HEK293 (cell line): ENCODE measurements around the gene TRAPPC4.

ENCODE experiments used
- FEZF1 ChIP-seq: fragments of 450-650 bp; formaldehyde crosslinking; IDR thresholded peaks from 2 replicates; pipeline ENCODE4 v1.5.1; 2016; ENCODE audit warnings: missing biosample characterization, missing genetic modification characterization
- KLF1 ChIP-seq: fragments of 450-650 bp; formaldehyde crosslinking; IDR thresholded peaks from 2 replicates; pipeline ENCODE4 v1.5.1; 2016; ENCODE audit warnings: missing biosample characterization, missing genetic modification characterization
- TCF7L2 ChIP-seq: IDR thresholded peaks from 2 replicates; pipeline ENCODE4 v1.6.1; 2011; ENCODE audit warnings: low read depth, mild to moderate bottlenecking, inconsistent platforms, low read length, moderate library complexity, borderline replicate concordance
- YY2 ChIP-seq: fragments of 450-650 bp; formaldehyde crosslinking; IDR thresholded peaks from 2 replicates; pipeline ENCODE4 v1.5.1; 2016; ENCODE audit warnings: missing biosample characterization, missing genetic modification characterization
- ZBTB20 ChIP-seq: fragments of 450-650 bp; formaldehyde crosslinking; IDR thresholded peaks from 2 replicates; pipeline ENCODE4 v1.5.1; 2016; ENCODE audit warnings: missing biosample characterization, missing genetic modification characterization
- ZNF132 ChIP-seq: fragments of 450-650 bp; formaldehyde crosslinking; IDR thresholded peaks from 2 replicates; pipeline ENCODE4 v1.5.1; 2017; ENCODE audit warnings: missing biosample characterization, missing genetic modification characterization, borderline replicate concordance
- ZNF16 ChIP-seq: fragments of 450-650 bp; formaldehyde crosslinking; IDR thresholded peaks from 2 replicates; pipeline ENCODE4 v1.5.1; 2016; ENCODE audit warnings: low read depth, missing biosample characterization, missing genetic modification characterization
- ZNF335 ChIP-seq: fragments of 450-650 bp; formaldehyde crosslinking; conservative IDR thresholded peaks from 2 replicates; pipeline ENCODE4 v1.5.1; 2016; ENCODE audit warnings: missing biosample characterization, missing genetic modification characterization
- ZNF404 ChIP-seq: fragments of 450-650 bp; formaldehyde crosslinking; IDR thresholded peaks from 2 replicates; pipeline ENCODE4 v1.5.1; 2017; ENCODE audit warnings: missing biosample characterization, missing genetic modification characterization
- ZNF548 ChIP-seq: fragments of 450-650 bp; formaldehyde crosslinking; IDR thresholded peaks from 2 replicates; pipeline ENCODE4 v1.5.1; 2016; ENCODE audit warnings: missing biosample characterization, missing genetic modification characterization
- ZNF626 ChIP-seq: fragments of 450-650 bp; sonication (Bioruptor Pico); formaldehyde crosslinking; IDR thresholded peaks from 2 replicates; pipeline ENCODE4 v1.5.1; 2018; ENCODE audit warnings: missing biosample characterization, missing genetic modification characterization, inconsistent platforms
- ZNF664 ChIP-seq: fragments of 450-650 bp; formaldehyde crosslinking; IDR thresholded peaks from 2 replicates; pipeline ENCODE4 v1.5.1; 2016; ENCODE audit warnings: missing biosample characterization, missing genetic modification characterization
- ZNF677 ChIP-seq: fragments of 450-650 bp; IDR thresholded peaks from 2 replicates; pipeline ENCODE4 v1.5.0; 2018; ENCODE audit warnings: missing biosample characterization, mild to moderate bottlenecking, missing genetic modification characterization, moderate library complexity
- ZNF791 ChIP-seq: fragments of 450-650 bp; formaldehyde crosslinking; IDR thresholded peaks from 2 replicates; pipeline ENCODE4 v1.5.1; 2016; ENCODE audit warnings: missing biosample characterization, missing genetic modification characterization
- TF ChIP-seq, protein P1 (sequence below): fragments of 450-650 bp; formaldehyde crosslinking; IDR thresholded peaks from 2 replicates; pipeline ENCODE4 v1.5.1; 2016; ENCODE audit warnings: missing biosample characterization, missing genetic modification characterization
- TF ChIP-seq, protein P2 (sequence below): fragments of 450-650 bp; formaldehyde crosslinking; IDR thresholded peaks from 2 replicates; pipeline ENCODE4 v1.5.1; 2017; ENCODE audit warnings: missing biosample characterization, mild to moderate bottlenecking, missing genetic modification characterization, moderate library complexity
- TF ChIP-seq, protein P3 (sequence below): fragments of 450-650 bp; formaldehyde crosslinking; IDR thresholded peaks from 2 replicates; pipeline ENCODE4 v1.5.1; 2016; ENCODE audit warnings: missing biosample characterization, missing genetic modification characterization, low read depth
- TF ChIP-seq, protein P4 (sequence below): fragments of 450-650 bp; formaldehyde crosslinking; IDR thresholded peaks from 2 replicates; pipeline ENCODE4 v1.5.1; 2016; ENCODE audit warnings: missing biosample characterization, missing genetic modification characterization
- TF ChIP-seq, protein P5 (sequence below): sonication (generic); formaldehyde crosslinking; IDR thresholded peaks from 2 replicates; pipeline ENCODE4 v1.8.1; 2022; ENCODE audit warnings: mild to moderate bottlenecking, moderate library complexity, missing genetic modification reagents
- TF ChIP-seq, protein P6 (sequence below): fragments of 450-650 bp; formaldehyde crosslinking; IDR thresholded peaks from 2 replicates; pipeline ENCODE4 v1.5.1; 2016; ENCODE audit warnings: missing biosample characterization, missing genetic modification characterization
- TF ChIP-seq, protein P7 (sequence below): fragments of 450-650 bp; formaldehyde crosslinking; IDR thresholded peaks from 2 replicates; pipeline ENCODE4 v1.5.1; 2017; ENCODE audit warnings: missing biosample characterization, missing genetic modification characterization
- TF ChIP-seq, protein P8 (sequence below): fragments of 450-650 bp; formaldehyde crosslinking; IDR thresholded peaks from 2 replicates; pipeline ENCODE4 v1.5.1; 2016; ENCODE audit warnings: missing biosample characterization, missing genetic modification characterization, borderline replicate concordance

TRAPPC4 gene

DNA sequence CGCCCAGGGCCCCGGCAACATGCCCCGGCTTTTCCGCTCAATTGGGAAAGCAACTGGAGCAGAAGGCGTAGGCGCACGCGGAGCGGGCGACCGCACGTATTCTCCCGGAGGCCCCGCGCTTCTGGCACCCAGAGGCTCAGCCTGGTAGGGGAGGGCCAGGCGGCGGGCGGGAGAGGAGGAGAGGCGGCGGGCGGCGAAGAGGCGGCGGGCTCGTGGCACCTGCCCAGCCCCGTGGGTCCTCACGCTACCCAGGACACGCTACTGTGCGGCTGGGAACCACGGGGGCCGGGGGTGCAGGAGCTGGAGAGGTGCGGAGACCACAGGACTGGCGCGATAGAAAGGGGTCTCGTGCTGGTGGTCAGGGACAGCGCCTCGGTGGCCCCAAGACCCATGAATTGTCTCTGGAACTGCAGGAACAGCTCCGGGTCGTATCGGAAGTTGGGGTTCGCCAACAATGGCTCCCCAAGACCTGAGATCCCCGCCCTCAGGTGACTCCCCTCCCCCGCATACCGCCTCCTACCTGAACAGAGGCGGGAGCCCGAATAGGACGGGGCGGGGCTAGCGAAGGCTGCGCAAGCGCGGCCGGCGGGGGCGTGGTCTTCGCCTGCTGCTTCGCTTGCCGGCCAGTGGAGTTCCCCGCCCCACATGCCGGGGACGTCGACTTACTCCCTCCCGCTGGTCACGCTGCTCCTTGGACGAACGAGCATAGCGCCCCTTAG lies 11.9 kb downstream of the TRAPPC4 start, which contains the start of gene SLC37A4 (continued):
- no peak for TF ChIP-seq ZNF16 (tag by site-specific recombination)
- no peak for TF ChIP-seq ZNF677 (tag by site-specific recombination)
- TF ChIP-seq ZNF335 = 0 out of 2 replicates have a peak, but pooled peaks have one; percentile 78
- TF ChIP-seq ZNF626 (tag by site-specific recombination) = no peak
- peak; percentile 23 for TF ChIP-seq KLF1
- TF ChIP-seq TCF7L2 = no peak
- TF ChIP-seq, protein P1, sequence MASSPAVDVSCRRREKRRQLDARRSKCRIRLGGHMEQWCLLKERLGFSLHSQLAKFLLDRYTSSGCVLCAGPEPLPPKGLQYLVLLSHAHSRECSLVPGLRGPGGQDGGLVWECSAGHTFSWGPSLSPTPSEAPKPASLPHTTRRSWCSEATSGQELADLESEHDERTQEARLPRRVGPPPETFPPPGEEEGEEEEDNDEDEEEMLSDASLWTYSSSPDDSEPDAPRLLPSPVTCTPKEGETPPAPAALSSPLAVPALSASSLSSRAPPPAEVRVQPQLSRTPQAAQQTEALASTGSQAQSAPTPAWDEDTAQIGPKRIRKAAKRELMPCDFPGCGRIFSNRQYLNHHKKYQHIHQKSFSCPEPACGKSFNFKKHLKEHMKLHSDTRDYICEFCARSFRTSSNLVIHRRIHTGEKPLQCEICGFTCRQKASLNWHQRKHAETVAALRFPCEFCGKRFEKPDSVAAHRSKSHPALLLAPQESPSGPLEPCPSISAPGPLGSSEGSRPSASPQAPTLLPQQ (tag by site-specific recombination) = peak; percentile 12; the same call in 1 of the 2 replicates
- no peak for TF ChIP-seq ZNF404 (tag by site-specific recombination)
- TF ChIP-seq, protein P2, sequence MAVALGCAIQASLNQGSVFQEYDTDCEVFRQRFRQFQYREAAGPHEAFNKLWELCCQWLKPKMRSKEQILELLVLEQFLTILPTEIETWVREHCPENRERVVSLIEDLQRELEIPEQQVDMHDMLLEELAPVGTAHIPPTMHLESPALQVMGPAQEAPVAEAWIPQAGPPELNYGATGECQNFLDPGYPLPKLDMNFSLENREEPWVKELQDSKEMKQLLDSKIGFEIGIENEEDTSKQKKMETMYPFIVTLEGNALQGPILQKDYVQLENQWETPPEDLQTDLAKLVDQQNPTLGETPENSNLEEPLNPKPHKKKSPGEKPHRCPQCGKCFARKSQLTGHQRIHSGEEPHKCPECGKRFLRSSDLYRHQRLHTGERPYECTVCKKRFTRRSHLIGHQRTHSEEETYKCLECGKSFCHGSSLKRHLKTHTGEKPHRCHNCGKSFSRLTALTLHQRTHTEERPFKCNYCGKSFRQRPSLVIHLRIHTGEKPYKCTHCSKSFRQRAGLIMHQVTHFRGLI (tag by site-specific recombination) = no peak
- no peak; the same call in 1 of the 2 replicates for TF ChIP-seq FEZF1 (tag by site-specific recombination)
- TF ChIP-seq, protein P3, sequence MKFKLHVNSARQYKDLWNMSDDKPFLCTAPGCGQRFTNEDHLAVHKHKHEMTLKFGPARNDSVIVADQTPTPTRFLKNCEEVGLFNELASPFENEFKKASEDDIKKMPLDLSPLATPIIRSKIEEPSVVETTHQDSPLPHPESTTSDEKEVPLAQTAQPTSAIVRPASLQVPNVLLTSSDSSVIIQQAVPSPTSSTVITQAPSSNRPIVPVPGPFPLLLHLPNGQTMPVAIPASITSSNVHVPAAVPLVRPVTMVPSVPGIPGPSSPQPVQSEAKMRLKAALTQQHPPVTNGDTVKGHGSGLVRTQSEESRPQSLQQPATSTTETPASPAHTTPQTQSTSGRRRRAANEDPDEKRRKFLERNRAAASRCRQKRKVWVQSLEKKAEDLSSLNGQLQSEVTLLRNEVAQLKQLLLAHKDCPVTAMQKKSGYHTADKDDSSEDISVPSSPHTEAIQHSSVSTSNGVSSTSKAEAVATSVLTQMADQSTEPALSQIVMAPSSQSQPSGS (tag by site-specific recombination) = no peak
- peak; percentile 98 for TF ChIP-seq ZBTB20 (tag by site-specific recombination)
- TF ChIP-seq, protein P4, sequence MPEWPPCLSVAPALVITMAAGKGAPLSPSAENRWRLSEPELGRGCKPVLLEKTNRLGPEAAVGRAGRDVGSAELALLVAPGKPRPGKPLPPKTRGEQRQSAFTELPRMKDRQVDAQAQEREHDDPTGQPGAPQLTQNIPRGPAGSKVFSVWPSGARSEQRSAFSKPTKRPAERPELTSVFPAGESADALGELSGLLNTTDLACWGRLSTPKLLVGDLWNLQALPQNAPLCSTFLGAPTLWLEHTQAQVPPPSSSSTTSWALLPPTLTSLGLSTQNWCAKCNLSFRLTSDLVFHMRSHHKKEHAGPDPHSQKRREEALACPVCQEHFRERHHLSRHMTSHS (tag by site-specific recombination) = no peak
- TF ChIP-seq, protein P5, sequence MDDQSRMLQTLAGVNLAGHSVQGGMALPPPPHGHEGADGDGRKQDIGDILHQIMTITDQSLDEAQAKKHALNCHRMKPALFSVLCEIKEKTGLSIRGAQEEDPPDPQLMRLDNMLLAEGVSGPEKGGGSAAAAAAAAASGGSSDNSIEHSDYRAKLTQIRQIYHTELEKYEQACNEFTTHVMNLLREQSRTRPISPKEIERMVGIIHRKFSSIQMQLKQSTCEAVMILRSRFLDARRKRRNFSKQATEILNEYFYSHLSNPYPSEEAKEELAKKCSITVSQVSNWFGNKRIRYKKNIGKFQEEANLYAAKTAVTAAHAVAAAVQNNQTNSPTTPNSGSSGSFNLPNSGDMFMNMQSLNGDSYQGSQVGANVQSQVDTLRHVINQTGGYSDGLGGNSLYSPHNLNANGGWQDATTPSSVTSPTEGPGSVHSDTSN (CRISPR knock-in tag) = no peak
- TF ChIP-seq YY2 = no peak
- TF ChIP-seq, protein P6, sequence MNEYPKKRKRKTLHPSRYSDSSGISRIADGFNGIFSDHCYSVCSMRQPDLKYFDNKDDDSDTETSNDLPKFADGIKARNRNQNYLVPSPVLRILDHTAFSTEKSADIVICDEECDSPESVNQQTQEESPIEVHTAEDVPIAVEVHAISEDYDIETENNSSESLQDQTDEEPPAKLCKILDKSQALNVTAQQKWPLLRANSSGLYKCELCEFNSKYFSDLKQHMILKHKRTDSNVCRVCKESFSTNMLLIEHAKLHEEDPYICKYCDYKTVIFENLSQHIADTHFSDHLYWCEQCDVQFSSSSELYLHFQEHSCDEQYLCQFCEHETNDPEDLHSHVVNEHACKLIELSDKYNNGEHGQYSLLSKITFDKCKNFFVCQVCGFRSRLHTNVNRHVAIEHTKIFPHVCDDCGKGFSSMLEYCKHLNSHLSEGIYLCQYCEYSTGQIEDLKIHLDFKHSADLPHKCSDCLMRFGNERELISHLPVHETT (tag by site-specific recombination) = no peak
- TF ChIP-seq ZNF664 (tag by site-specific recombination) = no peak
- TF ChIP-seq ZNF791 (tag by site-specific recombination) = no peak
- TF ChIP-seq ZNF132 (tag by site-specific recombination) = no peak
- TF ChIP-seq, protein P7, sequence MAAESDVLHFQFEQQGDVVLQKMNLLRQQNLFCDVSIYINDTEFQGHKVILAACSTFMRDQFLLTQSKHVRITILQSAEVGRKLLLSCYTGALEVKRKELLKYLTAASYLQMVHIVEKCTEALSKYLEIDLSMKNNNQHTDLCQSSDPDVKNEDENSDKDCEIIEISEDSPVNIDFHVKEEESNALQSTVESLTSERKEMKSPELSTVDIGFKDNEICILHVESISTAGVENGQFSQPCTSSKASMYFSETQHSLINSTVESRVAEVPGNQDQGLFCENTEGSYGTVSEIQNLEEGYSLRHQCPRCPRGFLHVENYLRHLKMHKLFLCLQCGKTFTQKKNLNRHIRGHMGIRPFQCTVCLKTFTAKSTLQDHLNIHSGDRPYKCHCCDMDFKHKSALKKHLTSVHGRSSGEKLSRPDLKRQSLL (tag by site-specific recombination) = no peak
- TF ChIP-seq, protein P8, sequence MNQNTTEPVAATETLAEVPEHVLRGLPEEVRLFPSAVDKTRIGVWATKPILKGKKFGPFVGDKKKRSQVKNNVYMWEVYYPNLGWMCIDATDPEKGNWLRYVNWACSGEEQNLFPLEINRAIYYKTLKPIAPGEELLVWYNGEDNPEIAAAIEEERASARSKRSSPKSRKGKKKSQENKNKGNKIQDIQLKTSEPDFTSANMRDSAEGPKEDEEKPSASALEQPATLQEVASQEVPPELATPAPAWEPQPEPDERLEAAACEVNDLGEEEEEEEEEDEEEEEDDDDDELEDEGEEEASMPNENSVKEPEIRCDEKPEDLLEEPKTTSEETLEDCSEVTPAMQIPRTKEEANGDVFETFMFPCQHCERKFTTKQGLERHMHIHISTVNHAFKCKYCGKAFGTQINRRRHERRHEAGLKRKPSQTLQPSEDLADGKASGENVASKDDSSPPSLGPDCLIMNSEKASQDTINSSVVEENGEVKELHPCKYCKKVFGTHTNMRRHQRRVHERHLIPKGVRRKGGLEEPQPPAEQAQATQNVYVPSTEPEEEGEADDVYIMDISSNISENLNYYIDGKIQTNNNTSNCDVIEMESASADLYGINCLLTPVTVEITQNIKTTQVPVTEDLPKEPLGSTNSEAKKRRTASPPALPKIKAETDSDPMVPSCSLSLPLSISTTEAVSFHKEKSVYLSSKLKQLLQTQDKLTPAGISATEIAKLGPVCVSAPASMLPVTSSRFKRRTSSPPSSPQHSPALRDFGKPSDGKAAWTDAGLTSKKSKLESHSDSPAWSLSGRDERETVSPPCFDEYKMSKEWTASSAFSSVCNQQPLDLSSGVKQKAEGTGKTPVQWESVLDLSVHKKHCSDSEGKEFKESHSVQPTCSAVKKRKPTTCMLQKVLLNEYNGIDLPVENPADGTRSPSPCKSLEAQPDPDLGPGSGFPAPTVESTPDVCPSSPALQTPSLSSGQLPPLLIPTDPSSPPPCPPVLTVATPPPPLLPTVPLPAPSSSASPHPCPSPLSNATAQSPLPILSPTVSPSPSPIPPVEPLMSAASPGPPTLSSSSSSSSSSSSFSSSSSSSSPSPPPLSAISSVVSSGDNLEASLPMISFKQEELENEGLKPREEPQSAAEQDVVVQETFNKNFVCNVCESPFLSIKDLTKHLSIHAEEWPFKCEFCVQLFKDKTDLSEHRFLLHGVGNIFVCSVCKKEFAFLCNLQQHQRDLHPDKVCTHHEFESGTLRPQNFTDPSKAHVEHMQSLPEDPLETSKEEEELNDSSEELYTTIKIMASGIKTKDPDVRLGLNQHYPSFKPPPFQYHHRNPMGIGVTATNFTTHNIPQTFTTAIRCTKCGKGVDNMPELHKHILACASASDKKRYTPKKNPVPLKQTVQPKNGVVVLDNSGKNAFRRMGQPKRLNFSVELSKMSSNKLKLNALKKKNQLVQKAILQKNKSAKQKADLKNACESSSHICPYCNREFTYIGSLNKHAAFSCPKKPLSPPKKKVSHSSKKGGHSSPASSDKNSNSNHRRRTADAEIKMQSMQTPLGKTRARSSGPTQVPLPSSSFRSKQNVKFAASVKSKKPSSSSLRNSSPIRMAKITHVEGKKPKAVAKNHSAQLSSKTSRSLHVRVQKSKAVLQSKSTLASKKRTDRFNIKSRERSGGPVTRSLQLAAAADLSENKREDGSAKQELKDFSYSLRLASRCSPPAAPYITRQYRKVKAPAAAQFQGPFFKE (tag by site-specific recombination) = no peak
- TF ChIP-seq ZNF548 = no peak
